Stimulated activated naive CD8-positive, alpha-beta T cell treated with anti-CD3 and anti-CD28 coated beads, Interleukin-15, Interleukin-2, amounts not matched to agents 100 U/mL and 50 U/mL, for 24 hours (primary cell): ENCODE data around the gene GRK5.
"Not testable (repeated sequence)": the region's sequence is repeated elsewhere in the genome, so short reads cannot be mapped to it uniquely, and the experiment has no call there.

ENCODE experiments used
- ATAC-seq: fragments of 150-1000 bp; cut with Tn5 transposase; one replicate; pipeline ENCODE4 v1.10.0; 2021
- DNase-seq: peaks from one replicate; pipeline ENCODE4 v3.0.0; 2021

The GRK5 gene

DNA sequence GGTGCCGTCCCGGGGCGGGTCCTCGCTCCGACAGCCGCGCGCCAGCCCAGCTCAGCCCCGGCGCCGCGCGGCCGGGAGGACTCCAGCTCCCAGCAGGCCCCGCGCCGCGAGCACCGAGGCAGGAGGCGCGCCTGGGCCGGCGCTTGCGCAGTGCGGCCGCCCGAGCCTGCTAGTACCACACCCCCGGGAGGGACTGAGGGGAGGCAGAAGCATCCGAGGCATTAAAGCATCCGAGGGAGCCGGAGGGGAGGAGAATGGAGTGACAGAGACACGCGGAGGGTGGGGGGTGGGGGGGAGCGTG lies at the start of gene GRK5:
GRK5 (plus strand) TSS at position 206 of the 301 bp plus-strand sequence. CDS start 347 bp downstream, outside the sequence.
- peak; percentile 94 for DNase-seq
- ATAC-seq = peak; percentile 89

- no peak for DNase-seq
Observed at GRCh38 chr10:119159332-119159731, 48.0 kb upstream of the GRK5 start.

DNA sequence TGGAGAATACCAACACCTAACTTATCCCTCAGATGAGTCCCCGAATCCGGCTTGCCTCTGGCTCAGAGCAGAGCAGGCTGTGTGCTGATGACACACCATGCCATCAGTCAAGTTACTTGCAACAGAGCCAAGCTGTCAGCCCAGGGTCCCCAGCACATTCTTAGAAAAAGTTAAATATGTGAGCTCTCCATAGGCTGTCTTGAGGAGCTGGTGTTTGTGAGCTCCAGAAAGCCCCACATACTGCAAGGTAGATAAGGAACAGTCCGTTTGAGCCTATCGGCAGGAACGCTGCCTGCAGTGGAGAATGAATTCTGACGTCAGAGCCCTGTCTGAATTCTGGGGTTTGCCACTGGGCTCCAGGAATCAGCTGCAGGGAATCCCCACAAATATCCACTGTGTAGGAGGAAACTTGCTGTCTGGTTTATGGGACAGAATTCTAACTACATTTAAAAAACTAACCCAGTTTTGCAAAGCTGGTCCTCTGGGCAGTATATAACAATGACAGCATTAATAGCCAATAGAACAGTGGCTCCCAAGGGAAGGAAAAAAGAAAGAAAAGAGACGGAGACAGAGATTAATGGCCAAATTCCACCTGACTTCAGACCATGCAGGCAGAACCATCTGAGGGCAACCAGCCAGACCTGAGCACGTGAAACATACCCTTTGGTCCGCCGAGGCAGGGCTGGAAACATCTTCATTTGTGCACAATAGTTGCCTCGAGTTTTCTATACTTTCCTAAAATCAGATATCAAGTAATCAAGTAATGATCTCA lies 45.5 kb upstream of the GRK5 start:
- no peak for DNase-seq
- ATAC-seq = no peak

More at GRCh38 chr10:119159332-119159731, 48.0 kb upstream of the GRK5 start:
- ATAC-seq = no peak

DNA sequence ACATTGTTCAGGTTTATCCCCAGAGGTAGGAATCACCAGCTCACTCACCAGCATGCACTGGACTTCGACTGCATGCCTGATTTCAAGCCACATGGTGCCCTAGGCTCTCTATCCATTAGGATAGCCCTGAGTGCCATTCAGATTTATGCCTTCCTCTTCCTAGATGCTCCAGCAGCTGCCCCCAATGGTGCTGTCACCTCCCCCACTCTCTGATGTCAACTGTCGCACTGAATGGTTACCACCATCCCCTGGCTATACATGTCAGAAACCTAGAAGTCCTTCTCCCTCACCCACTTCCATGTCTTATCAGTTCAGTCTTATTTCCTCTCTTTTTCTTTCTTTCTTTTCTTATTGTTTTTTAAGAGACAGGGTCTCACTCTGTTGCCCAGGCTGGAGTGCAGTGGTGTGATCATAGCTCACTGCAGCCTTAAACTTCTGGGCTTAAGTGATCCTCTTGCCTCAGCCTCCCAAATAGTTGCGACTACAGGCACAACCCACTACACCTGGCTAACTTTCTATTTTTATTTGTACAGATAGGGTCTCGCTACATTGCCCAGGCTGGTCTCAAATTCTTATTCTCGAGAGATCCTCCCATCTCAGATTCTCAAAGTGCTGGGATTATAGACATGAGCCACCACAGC lies 44.8 kb upstream of the GRK5 start:
- DNase-seq (no peak), ATAC-seq (no peak)

GRCh38 chr10:119165171-119166117 lies 41.9 kb upstream of the GRK5 start, which contains the start of gene SFXN4:
SFXN4 (minus strand) TSS chr10:119165714; CDS start chr10:119165647, 67 bp downstream.
- ATAC-seq = peak; percentile 94
- DNase-seq = peak; percentile 86

DNA sequence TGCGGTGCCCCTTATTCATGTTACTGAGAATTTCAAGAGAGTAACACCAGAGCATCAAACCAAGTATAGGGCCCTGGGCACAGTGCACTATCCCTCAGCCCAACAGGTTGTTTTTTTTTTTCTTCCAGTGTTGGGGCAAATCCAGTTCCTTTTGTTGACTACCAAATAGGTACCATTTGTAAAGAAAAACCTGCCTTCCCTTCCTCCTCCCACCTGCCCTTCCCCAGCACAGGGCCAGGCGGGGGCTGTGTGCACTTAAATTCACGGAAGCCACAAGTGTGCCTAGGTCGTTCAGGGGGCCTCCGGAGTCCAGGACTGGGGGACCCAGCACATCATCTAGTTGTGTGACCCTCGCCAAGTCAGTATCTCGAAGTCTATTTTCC lies 41.3 kb upstream of the GRK5 start:
- no peak for DNase-seq
- ATAC-seq = no peak

DNA sequence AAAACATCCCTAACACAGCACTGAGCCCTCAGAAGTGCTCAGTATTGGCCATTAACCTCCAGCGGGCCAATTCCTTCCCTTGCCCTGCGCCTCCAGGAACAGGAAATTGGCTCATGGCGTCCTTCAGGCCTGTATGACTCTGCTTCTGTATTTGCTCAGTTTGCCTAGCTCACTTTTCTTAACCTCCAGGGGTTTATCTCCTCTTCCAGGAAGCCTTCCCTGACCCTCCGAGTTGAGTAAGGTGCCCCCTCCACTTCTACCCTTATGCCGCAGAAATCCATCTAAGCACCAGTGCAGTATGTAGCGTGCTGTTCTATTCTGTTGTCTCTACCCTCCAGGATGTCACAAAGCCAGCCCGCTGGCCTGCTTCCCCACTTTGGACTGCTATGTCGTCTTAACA lies 40.8 kb upstream of the GRK5 start:
- DNase-seq (no peak), ATAC-seq (no peak)

DNA sequence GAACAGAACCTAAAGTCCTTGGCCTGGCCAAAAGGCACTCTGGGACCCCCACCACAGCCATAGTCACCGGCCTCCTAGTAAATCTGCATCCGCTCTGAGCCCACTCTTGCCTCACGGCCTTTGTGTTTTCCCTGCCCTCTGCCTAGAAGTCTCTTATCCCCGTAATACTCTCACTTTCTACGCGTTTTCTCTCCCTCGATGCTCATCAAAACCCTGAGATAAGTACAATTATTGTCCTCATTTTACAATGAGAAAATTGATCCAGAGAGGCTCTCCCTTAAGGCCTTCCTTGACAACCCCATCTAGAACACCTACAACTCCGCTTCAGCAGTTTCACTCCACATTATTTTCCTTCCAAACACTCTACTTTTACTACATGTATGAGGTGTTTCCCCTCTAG lies 40.3 kb upstream of the GRK5 start:
- no peak for ATAC-seq
- DNase-seq = no peak

DNA sequence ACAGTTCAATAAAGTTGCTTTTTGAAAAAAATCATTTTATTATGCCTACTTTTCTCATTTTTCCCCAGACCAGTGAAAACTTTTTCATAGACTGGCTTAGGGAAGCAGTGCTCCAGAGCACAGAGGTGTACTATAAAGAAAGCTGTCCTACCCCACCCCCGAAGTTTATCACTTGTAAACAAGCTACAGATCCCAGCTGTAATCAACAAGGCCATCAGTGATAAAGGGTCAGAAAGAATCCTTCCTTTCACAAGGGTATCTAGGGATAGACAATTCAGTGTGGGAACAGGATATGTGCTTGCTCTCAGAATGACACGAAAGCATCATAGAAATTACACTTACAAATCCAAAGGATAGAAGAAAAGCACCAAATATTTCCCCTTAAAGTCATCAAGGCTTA lies 33.3 kb upstream of the GRK5 start:
- no peak for DNase-seq
- ATAC-seq = no peak

- ATAC-seq (no peak), DNase-seq (no peak)
Observed at GRCh38 chr10:119176166-119176565, 31.2 kb upstream of the GRK5 start.

GRCh38 chr10:119177708-119178371 lies 29.5 kb upstream of the GRK5 start:
- DNase-seq (peak; percentile 44), ATAC-seq (peak; percentile 37)

GRCh38 chr10:119178372-119179119 lies 28.8 kb upstream of the GRK5 start, which contains the start of gene PRDX3:
PRDX3 (minus strand) TSS chr10:119178812; CDS start chr10:119178790, 22 bp downstream.
- DNase-seq (peak; percentile 97), ATAC-seq (peak; percentile 95)

GRCh38 chr10:119180850-119181400 lies 26.4 kb upstream of the GRK5 start:
- not testable (repeated sequence) for ATAC-seq, DNase-seq

DNA sequence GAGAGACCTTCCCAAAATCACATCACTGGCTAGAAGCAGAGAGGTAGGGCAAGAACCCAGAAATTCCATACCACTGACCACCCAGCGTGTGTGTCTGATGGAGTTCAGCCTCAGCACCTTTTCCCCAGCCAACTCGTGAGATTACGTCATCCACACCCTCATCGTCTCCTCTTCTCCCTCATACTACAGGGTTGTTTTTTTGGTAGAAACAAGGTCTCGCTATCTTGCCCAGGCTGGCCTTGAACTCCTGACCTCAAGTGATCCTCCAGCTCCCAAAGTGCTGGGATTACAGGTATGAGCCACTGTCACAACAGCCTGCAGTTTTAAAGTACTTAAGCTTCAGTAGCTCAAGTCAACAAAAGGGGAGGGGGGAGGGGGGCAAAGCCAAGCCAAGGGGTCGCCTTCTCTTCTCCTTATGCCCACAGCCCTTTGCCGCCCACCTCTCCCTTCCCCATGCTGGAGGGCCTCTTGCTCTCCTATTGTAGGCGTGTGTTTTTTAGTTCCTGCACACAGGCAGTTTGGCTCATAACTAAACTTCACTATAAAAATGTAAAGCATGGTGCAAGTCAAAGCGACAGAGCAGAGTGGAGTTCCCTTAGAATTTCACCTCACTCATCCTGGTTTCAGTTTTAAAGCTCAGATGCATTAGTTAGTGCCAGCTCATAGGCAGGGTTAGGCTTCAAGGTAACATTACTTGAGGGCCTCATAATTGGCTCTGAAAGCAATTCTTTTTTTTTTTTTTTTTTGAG lies 23.5 kb upstream of the GRK5 start:
- ATAC-seq = peak; percentile 64

GRCh38 chr10:119189811-119190282 lies 17.5 kb upstream of the GRK5 start:
- no peak for DNase-seq
- ATAC-seq = peak; percentile 58

More for the DNA sequence above, 23.5 kb upstream of the GRK5 start:
- no peak for DNase-seq

GRCh38 chr10:119190353-119190752 lies 17.0 kb upstream of the GRK5 start:
- no peak for DNase-seq
- no peak for ATAC-seq

GRCh38 chr10:119190954-119191785 lies 16.2 kb upstream of the GRK5 start:
- no peak for DNase-seq
- no peak for ATAC-seq

DNA sequence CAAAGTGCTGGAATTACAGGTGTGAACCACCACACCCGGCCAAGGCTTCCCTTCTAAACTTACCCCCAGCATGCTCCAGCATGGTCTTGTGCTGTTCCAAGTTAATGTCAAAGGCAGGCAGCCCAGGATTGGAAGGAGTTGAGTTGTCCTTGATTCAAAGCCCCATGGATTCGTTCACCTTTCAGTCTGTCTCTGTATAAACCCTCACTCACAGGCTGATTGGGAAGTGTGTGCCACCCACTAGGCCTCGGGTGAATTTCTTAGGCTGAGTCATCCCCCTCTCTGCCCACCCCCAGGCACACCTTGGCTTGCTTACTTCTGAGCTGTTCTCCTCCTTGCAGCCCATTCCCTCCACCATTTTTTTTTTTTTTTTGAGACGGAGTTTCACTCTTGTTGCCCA lies 15.5 kb upstream of the GRK5 start:
- DNase-seq (no peak), ATAC-seq (peak; percentile 65)

- ATAC-seq (peak; percentile 84), DNase-seq (no peak)
Observed at GRCh38 chr10:119197921-119198320, 9.4 kb upstream of the GRK5 start.
